CD4-positive, CD25-positive, alpha-beta regulatory T cell (primary cell): Measurements from ENCODE around the gene CDC42BPA. TPM values are rescaled to one million over a fixed set of nuclear protein-coding genes. Genes with fewer than 3 reads are reported as not detected.

ENCODE experiments used
- ATAC-seq, 2 donors: fragments of 150-1000 bp; cut with Tn5 transposase; one replicate each; pipeline ENCODE4 v1.10.0; 2021; ENCODE audit warnings: low read depth in 2 of 2, moderate number of reproducible peaks in 2 of 2, moderate library complexity in 1 of 2
- DNase-seq, 3 donors: peaks; one replicate each; pipeline versions ENCODE4 v3.0.0 to v3.0.0-alpha.2; 2012 to 2022; ENCODE audit warnings: mixed read lengths in 1 of 3
- H3K27ac ChIP-seq: one replicate; pipeline ENCODE4 v1.7.0; 2013; ENCODE audit warnings: mild to moderate bottlenecking, low read length; ENCODE audit not compliant: insufficient read depth, poor library complexity, severe bottlenecking
- H3K27me3 ChIP-seq: one replicate; pipeline ENCODE4 v1.7.0; 2013; ENCODE audit warnings: low read length; ENCODE audit not compliant: control insufficient read depth, insufficient read depth
- H3K36me3 ChIP-seq: one replicate; pipeline ENCODE4 v1.7.0; 2013; ENCODE audit warnings: mild to moderate bottlenecking, low read length, moderate library complexity; ENCODE audit not compliant: control insufficient read depth, insufficient read depth
- H3K4me1 ChIP-seq: 2 replicates; pipeline ENCODE4 v1.7.0; 2013; ENCODE audit warnings: mild to moderate bottlenecking, low read length; ENCODE audit not compliant: insufficient read depth, control insufficient read depth, poor library complexity, severe bottlenecking
- H3K4me3 ChIP-seq: one replicate; pipeline ENCODE4 v1.7.0; 2013; ENCODE audit warnings: low read depth, mild to moderate bottlenecking, low read length, moderate library complexity
- H3K9me3 ChIP-seq, 2 experiments: 1 replicate in 1 of 2; 2 replicates in 1 of 2; pipeline ENCODE4 v1.7.0; 2013; ENCODE audit warnings: low read length in 2 of 2, mild to moderate bottlenecking in 1 of 2, moderate library complexity in 1 of 2; ENCODE audit not compliant: control insufficient read depth in 2 of 2
- H3K27ac Mint-ChIP-seq, 3 donors: one replicate each; pipeline ENCODE4 v1.8.0; 2020 to 2022; ENCODE audit warnings: mild to moderate bottlenecking in 3 of 3, mixed read lengths in 3 of 3, moderate library complexity in 2 of 3
- H3K27me3 Mint-ChIP-seq: one replicate; pipeline ENCODE4 v1.8.0; 2022; ENCODE audit warnings: mild to moderate bottlenecking, mixed read lengths
- H3K36me3 Mint-ChIP-seq: one replicate; pipeline ENCODE4 v1.8.0; 2020; ENCODE audit warnings: mixed read lengths
- H3K4me1 Mint-ChIP-seq, 4 donors: one replicate each; pipeline ENCODE4 v1.8.0; 2020 to 2022; ENCODE audit warnings: mixed read lengths in 4 of 4, mild to moderate bottlenecking in 1 of 4
- H3K4me3 Mint-ChIP-seq, 4 donors: one replicate each; pipeline ENCODE4 v1.8.0; 2020 to 2022; ENCODE audit warnings: mild to moderate bottlenecking in 4 of 4, mixed read lengths in 4 of 4, moderate library complexity in 3 of 4
- H3K9me3 Mint-ChIP-seq, 7 donors: one replicate each; pipeline ENCODE4 v1.8.0; 2020 to 2022; ENCODE audit warnings: mixed read lengths in 7 of 7, mild to moderate bottlenecking in 3 of 7, moderate library complexity in 2 of 7
- polyA plus RNA-seq, 4 donors: library from polyadenylated mRNA; unstranded; fragments of 300-500 nt; fragmentation: Illumina TruSeq; gene quantifications; one replicate each; pipeline ENCODE4 v1.2.3, GENCODE V29; 2021
- total RNA-seq: library from RNA; stranded (reverse); gene quantifications from one replicate; pipeline ENCODE4 v1.2.3, GENCODE V29; 2022

The CDC42BPA gene
- total and polyA plus RNA-seq, 5 donors from 2014 or later, result 0.06 to 1.5 (median 0.63) TPM

GRCh38 chr1:227073786-227074185 lies 244.5 kb downstream of the CDC42BPA start:
- Mint-ChIP-seq H3K27me3 (peaks cover 15% of the 10 kb centered on the region), H3K27ac (no peak overlapping the region), H3K4me1 (peaks cover 0 to 3% (median 0%) of the 10 kb centered on the region in 4 donors), H3K9me3 (no peaks in the 10 kb centered on the region), H3K36me3 (no peaks in the 10 kb centered on the region), H3K4me3 (no peak overlapping the region)
- Histone ChIP-seq H3K4me3 (no peak overlapping the region), H3K9me3 (no peaks in the 10 kb centered on the region), H3K27me3 (peaks cover 6% of the 10 kb centered on the region), H3K4me1 (no peaks in the 10 kb centered on the region), H3K36me3 (no peaks in the 10 kb centered on the region), H3K27ac (no peak overlapping the region)
- ATAC-seq (no peak), DNase-seq (no peak)

- no peaks in the 10 kb centered on the region for H3K36me3 Mint-ChIP-seq
- H3K27me3 Mint-ChIP-seq, result peaks cover 14% of the 10 kb centered on the region
- no peak overlapping the region for H3K4me3 Mint-ChIP-seq
- no peak overlapping the region for H3K27ac ChIP-seq
- H3K4me3 ChIP-seq, result no peak overlapping the region
- H3K27me3 ChIP-seq, result peaks cover 6% of the 10 kb centered on the region
- no peaks in the 10 kb centered on the region for H3K36me3 ChIP-seq
- H3K4me1 Mint-ChIP-seq, result peaks cover 0 to 3% (median 0%) of the 10 kb centered on the region in 4 donors
- DNase-seq, result peak in 1 of 3 donors; percentile 35
- H3K4me1 ChIP-seq, result no peaks in the 10 kb centered on the region
- no peaks in the 10 kb centered on the region for H3K9me3 ChIP-seq
- H3K9me3 Mint-ChIP-seq, result no peaks in the 10 kb centered on the region
- H3K27ac Mint-ChIP-seq, result no peak overlapping the region
- ATAC-seq, result no peak
Observed at GRCh38 chr1:227072991-227073390, 245.3 kb downstream of the CDC42BPA start.

GRCh38 chr1:227071895-227072587 lies 246.3 kb downstream of the CDC42BPA start:
- no peaks in the 10 kb centered on the region for H3K36me3 ChIP-seq
- peaks cover 7% of the 10 kb centered on the region for H3K27me3 ChIP-seq
- no peak overlapping the region for H3K4me3 ChIP-seq
- H3K9me3 ChIP-seq, result no peaks in the 10 kb centered on the region
- no peaks in the 10 kb centered on the region for H3K9me3 Mint-ChIP-seq
- H3K4me1 ChIP-seq, result no peaks in the 10 kb centered on the region
- peaks cover 0 to 3% (median 0%) of the 10 kb centered on the region in 4 donors for H3K4me1 Mint-ChIP-seq
- H3K36me3 Mint-ChIP-seq, result no peaks in the 10 kb centered on the region
- ATAC-seq, result no peak
- no peak for DNase-seq
- H3K27me3 Mint-ChIP-seq, result peaks cover 13% of the 10 kb centered on the region
- no peak overlapping the region for H3K27ac Mint-ChIP-seq
- H3K27ac ChIP-seq, result no peak overlapping the region
- no peak overlapping the region for H3K4me3 Mint-ChIP-seq

- Mint-ChIP-seq H3K27ac (peak overlapping the region in 1 of 3 donors; percentile 9), H3K9me3 (no peaks in the 10 kb centered on the region), H3K27me3 (peaks cover 21% of the 10 kb centered on the region), H3K4me3 (no peak overlapping the region), H3K36me3 (no peaks in the 10 kb centered on the region), H3K4me1 (peaks cover 0 to 3% (median 0%) of the 10 kb centered on the region in 4 donors)
- no peaks in the 10 kb centered on the region for H3K36me3 ChIP-seq
- H3K4me3 ChIP-seq, result no peak overlapping the region
- ATAC-seq (no peak), DNase-seq (no peak)
- no peak overlapping the region for H3K27ac ChIP-seq
- H3K4me1 ChIP-seq, result no peaks in the 10 kb centered on the region
- H3K27me3 ChIP-seq, result peaks cover 8% of the 10 kb centered on the region
- no peaks in the 10 kb centered on the region for H3K9me3 ChIP-seq
Observed at GRCh38 chr1:227070638-227071285, 247.5 kb downstream of the CDC42BPA start.

GRCh38 chr1:227069490-227069889 lies 248.8 kb downstream of the CDC42BPA start:
- Histone ChIP-seq H3K27me3 (peaks cover 14% of the 10 kb centered on the region), H3K4me3 (no peak overlapping the region), H3K4me1 (no peaks in the 10 kb centered on the region), H3K9me3 (no peaks in the 10 kb centered on the region), H3K27ac (no peak overlapping the region), H3K36me3 (no peaks in the 10 kb centered on the region)
- Mint-ChIP-seq H3K4me1 (peaks cover 0 to 3% (median 0%) of the 10 kb centered on the region in 4 donors), H3K27me3 (peaks cover 29% of the 10 kb centered on the region), H3K9me3 (no peaks in the 10 kb centered on the region), H3K4me3 (no peak overlapping the region), H3K36me3 (no peaks in the 10 kb centered on the region), H3K27ac (no peak overlapping the region)
- ATAC-seq (no peak), DNase-seq (no peak)

GRCh38 chr1:227068883-227069282 lies 249.4 kb downstream of the CDC42BPA start:
- no peak overlapping the region for H3K27ac ChIP-seq
- Mint-ChIP-seq H3K36me3 (no peaks in the 10 kb centered on the region), H3K27me3 (peaks cover 35% of the 10 kb centered on the region), H3K4me1 (peaks cover 0 to 3% (median 0%) of the 10 kb centered on the region in 4 donors), H3K9me3 (no peaks in the 10 kb centered on the region), H3K27ac (no peak overlapping the region), H3K4me3 (no peak overlapping the region)
- H3K27me3 ChIP-seq, result peaks cover 16% of the 10 kb centered on the region
- no peak for ATAC-seq
- no peak overlapping the region for H3K4me3 ChIP-seq
- H3K4me1 ChIP-seq, result no peaks in the 10 kb centered on the region
- no peaks in the 10 kb centered on the region for H3K9me3 ChIP-seq
- no peak for DNase-seq
- H3K36me3 ChIP-seq, result no peaks in the 10 kb centered on the region

- Mint-ChIP-seq H3K36me3 (no peaks in the 10 kb centered on the region), H3K9me3 (peaks cover 0 to 2% (median 0%) of the 10 kb centered on the region in 7 donors)
- no peak overlapping the region for H3K27ac ChIP-seq
Observed at GRCh38 chr1:227066999-227067398, 251.3 kb downstream of the CDC42BPA start.

More at GRCh38 chr1:227066999-227067398, 251.3 kb downstream of the CDC42BPA start:
- ATAC-seq, result no peak
- H3K27me3 Mint-ChIP-seq, result peaks cover 38% of the 10 kb centered on the region
- Histone ChIP-seq H3K4me1 (no peaks in the 10 kb centered on the region), H3K27me3 (peaks cover 18% of the 10 kb centered on the region), H3K36me3 (no peaks in the 10 kb centered on the region), H3K9me3 (no peaks in the 10 kb centered on the region), H3K4me3 (no peak overlapping the region)
- H3K27ac Mint-ChIP-seq, result no peak overlapping the region
- DNase-seq, result no peak
- no peaks in the 10 kb centered on the region for H3K4me1 Mint-ChIP-seq
- H3K4me3 Mint-ChIP-seq, result no peak overlapping the region
